B cell (primary cell): ENCODE measurements around the gene PDZRN4. TPM values are rescaled to one million over a fixed set of nuclear protein-coding genes. Genes with fewer than 3 reads are reported as not detected.
"Not testable (repeated sequence)": the region's sequence is repeated elsewhere in the genome, so short reads cannot be mapped to it uniquely, and the experiment has no call there.

Experiments used
- ATAC-seq: fragments of 200-7000 bp; cut with Tn5 transposase; one replicate; pipeline ENCODE4 v1.10.0; 2021; ENCODE audit warnings: low read depth, mild to moderate bottlenecking, moderate number of reproducible peaks, moderate library complexity
- CTCF ChIA-PET: fragments of 350-600 bp; sonication (Branson Sonifier 250); formaldehyde crosslinking; loops from one replicate; lab custom pipeline; 2021; ENCODE audit warnings: antibody characterized with exemption, inconsistent platforms; lab: Charles Lee
- POLR2A ChIA-PET: fragments of 350-600 bp; sonication (Branson Sonifier 250); formaldehyde crosslinking; loops from one replicate; lab custom pipeline; 2021; ENCODE audit warnings: antibody characterized with exemption; lab: Charles Lee
- DNase-seq: peaks from one replicate; pipeline ENCODE4 v3.0.0; 2013
- H2AFZ ChIP-seq: 2 replicates; pipeline ENCODE4 v1.6.1; 2012; ENCODE audit warnings: mild to moderate bottlenecking, low read depth, low read length; ENCODE audit not compliant: insufficient read depth, poor library complexity, severe bottlenecking
- H3K27ac ChIP-seq, 2 donors: 1 replicate in 1 of 2; 2 replicates in 1 of 2; pipeline ENCODE4 v1.5.1; 2012 to 2013; ENCODE audit warnings: low read length in 2 of 2, mild to moderate bottlenecking in 2 of 2, moderate library complexity in 1 of 2
- H3K27me3 ChIP-seq, 4 experiments: fragments of 200-600 bp in 1 of 4; sonication (generic) in 1 of 4; replicated peaks in 1 of 4; 1 replicate in 2 of 4; 2 replicates in 2 of 4; pipeline versions ENCODE4 v1.6.1 to v1.7.0; 2013 to 2016; ENCODE audit warnings: low read length in 3 of 4, mild to moderate bottlenecking in 2 of 4, mixed read lengths in 1 of 4, moderate library complexity in 1 of 4; ENCODE audit not compliant: insufficient read depth in 4 of 4, control insufficient read depth in 3 of 4; ENCODE audit errors: control extremely low read depth in 1 of 4
- H3K36me3 ChIP-seq, 2 experiments: replicated peaks in 1 of 2; 1 replicate in 1 of 2; 2 replicates in 1 of 2; pipeline versions ENCODE4 v1.6.1 to v1.7.1; 2013; ENCODE audit warnings: low read length in 1 of 2; ENCODE audit not compliant: insufficient read depth in 2 of 2, control insufficient read depth in 1 of 2; ENCODE audit errors: control extremely low read depth in 1 of 2, extremely low read depth in 1 of 2
- H3K4me1 ChIP-seq, 2 donors: fragments of 200-600 bp in 1 of 2; sonication (generic) in 1 of 2; 1 replicate in 1 of 2; 2 replicates in 1 of 2; pipeline versions ENCODE4 v1.5.1 to v1.6.1; 2013 to 2017; ENCODE audit warnings: low read length in 2 of 2; ENCODE audit not compliant: control insufficient read depth in 2 of 2, insufficient read depth in 2 of 2
- H3K4me2 ChIP-seq: replicated peaks from 2 replicates; pipeline ENCODE3; 2012; ENCODE audit warnings: mild to moderate bottlenecking, low read depth, low read length; ENCODE audit not compliant: poor library complexity, severe bottlenecking
- H3K4me3 ChIP-seq, 5 experiments: fragments of 200-600 bp in 1 of 5; sonication (generic) in 1 of 5; 1 replicate in 3 of 5; 2 replicates in 2 of 5; pipeline versions ENCODE4 v1.5.1 to v1.7.0; 2011 to 2016; ENCODE audit warnings: low read length in 4 of 5, mild to moderate bottlenecking in 4 of 5, low read depth in 2 of 5, control low read depth in 1 of 5, moderate library complexity in 1 of 5; ENCODE audit not compliant: insufficient read depth in 1 of 5; ENCODE audit errors: control extremely low read depth in 1 of 5, extremely low read depth in 1 of 5
- H3K79me2 ChIP-seq: fragments of 200-600 bp; sonication (generic); one replicate; pipeline ENCODE4 v1.6.0; 2016; ENCODE audit warnings: low read length; ENCODE audit not compliant: control insufficient read depth, insufficient read depth
- H3K9ac ChIP-seq: fragments of 200-600 bp; sonication (generic); 2 replicates; pipeline ENCODE4 v1.6.1; 2017; ENCODE audit warnings: mild to moderate bottlenecking, low read length, moderate library complexity
- H3K9me3 ChIP-seq, 3 donors: one replicate each; pipeline versions ENCODE4 v1.6.1 to v1.7.1; 2013; ENCODE audit warnings: low read length in 2 of 3; ENCODE audit not compliant: control insufficient read depth in 2 of 3, insufficient read depth in 1 of 3; ENCODE audit errors: control extremely low read depth in 1 of 3
- H4K20me1 ChIP-seq: 2 replicates; pipeline ENCODE4 v1.6.0; 2012; ENCODE audit warnings: mild to moderate bottlenecking, low read length; ENCODE audit not compliant: insufficient read depth, control insufficient read depth, poor library complexity, severe bottlenecking
- H3K27ac Mint-ChIP-seq: one replicate; pipeline ENCODE4 v1.8.0; 2021; ENCODE audit warnings: mixed read lengths
- H3K27me3 Mint-ChIP-seq: one replicate; pipeline ENCODE4 v1.8.0; 2021; ENCODE audit warnings: mixed read lengths
- H3K4me1 Mint-ChIP-seq: one replicate; pipeline ENCODE4 v1.8.0; 2021; ENCODE audit warnings: mixed read lengths
- H3K4me3 Mint-ChIP-seq: one replicate; pipeline ENCODE4 v1.8.0; 2021; ENCODE audit warnings: mixed read lengths
- H3K9me3 Mint-ChIP-seq: one replicate; pipeline ENCODE4 v1.8.0; 2022; ENCODE audit warnings: mixed read lengths; ENCODE audit not compliant: insufficient read depth
- CTCF ChIP-seq: fragments of 200-600 bp; IDR thresholded peaks from one replicate; pipeline ENCODE4 v1.8.0; 2022; ENCODE audit warnings: antibody characterized with exemption, mild to moderate bottlenecking
- EZH2 ChIP-seq: IDR thresholded peaks from 2 replicates; pipeline ENCODE4 v1.6.1; 2012; ENCODE audit warnings: borderline replicate concordance, low read depth, mild to moderate bottlenecking, moderate library complexity, low read length; ENCODE audit not compliant: insufficient read depth, poor library complexity, severe bottlenecking
- WGBS: methylation state at CpG from one replicate; pipeline ENCODE4 v1.1.5; 2013; ENCODE audit warnings: missing lambda C conversion rate; ENCODE audit not compliant: insufficient coverage; 5-methylcytosine and 5-hydroxymethylcytosine counted together
- intact Hi-C: fragments of 100-400 bp; cut with micrococcal nuclease; formaldehyde crosslinking; loops from one replicate; pipeline ENCODE4 v1.10.0; 2022
- polyA plus RNA-seq: library from polyadenylated mRNA; depleted of rRNA; stranded (reverse); fragments of >200 nt; gene quantifications from 2 replicates; pipeline ENCODE4 v1.2.3, GENCODE V29; 2012
- total RNA-seq, 2 donors: library from RNA; stranded (reverse); fragments of 120-200 nt in 1 of 2; gene quantifications; 1 replicate in 1 of 2; 2 replicates in 1 of 2; pipeline versions ENCODE4 v1.2.3 to v1.2.4, GENCODE V29; 2013 to 2022

PDZRN4 gene
- total and polyA plus RNA-seq, 2 donors (not counting 1 experiment from before 2014, with no cell fraction given), result not detected

- Mint-ChIP-seq H3K27ac (no peak overlapping the region), H3K4me1 (no peaks in the 10 kb centered on the region), H3K4me3 (no peak overlapping the region), H3K27me3 (no peaks in the 10 kb centered on the region), H3K9me3 (no peaks in the 10 kb centered on the region)
- WGBS, result no CpG with 5 or more reads among the region's 1 CpG
- DNase-seq (no peak), ATAC-seq (no peak)
- Histone ChIP-seq H3K4me3 (no peak overlapping the region), H3K79me2 (no peaks in the 10 kb centered on the region), H3K4me1 (no peaks in the 10 kb centered on the region), H3K9me3 (no peaks in the 10 kb centered on the region), H3K4me2 (no peak overlapping the region), H3K36me3 (no peaks in the 10 kb centered on the region), H3K9ac (no peak overlapping the region), H3K27me3 (no peaks in the 10 kb centered on the region), H4K20me1 (no peaks in the 10 kb centered on the region), H2AFZ (no peak overlapping the region), H3K27ac (no peak overlapping the region)
- no peak for TF ChIP-seq CTCF
- no peak for TF ChIP-seq EZH2
- CTCF ChIA-PET, result no interaction called here
- POLR2A ChIA-PET, result no interaction called here
- intact Hi-C loops, result no loop called here
Observed at GRCh38 chr12:41167701-41168100, 20.4 kb upstream of the PDZRN4 start.

DNA sequence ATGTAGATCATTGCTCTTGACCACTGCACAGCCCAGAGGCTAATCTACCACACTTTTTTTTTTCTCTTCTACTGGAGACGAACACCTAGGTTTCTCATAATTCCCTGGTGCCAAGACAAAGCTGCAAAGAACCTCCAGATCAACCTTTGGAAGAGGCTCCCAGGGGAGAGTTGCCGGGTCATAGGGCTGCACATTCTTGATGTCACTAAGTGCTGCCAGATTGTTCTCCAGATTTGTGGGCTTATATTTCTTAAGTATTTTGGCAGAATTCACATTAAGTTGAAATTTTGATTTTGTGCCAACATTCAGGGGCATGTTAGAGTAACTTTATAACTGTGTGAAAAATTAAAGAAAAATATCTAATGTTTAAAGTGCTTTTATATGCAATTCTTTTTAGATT is 13.5 kb upstream of the PDZRN4 start:
- 83% methylated on average over 2 of the region's 2 CpGs for WGBS
- CTCF ChIA-PET, result no interaction called here
- no peak overlapping the region for H3K9ac ChIP-seq
- no peak overlapping the region for H2AFZ ChIP-seq
- no peak overlapping the region for H3K4me3 Mint-ChIP-seq
- no peak overlapping the region for H3K4me3 ChIP-seq
- no peak overlapping the region for H3K27ac Mint-ChIP-seq
- H3K4me2 ChIP-seq, result no peak overlapping the region
- no peaks in the 10 kb centered on the region for H3K36me3 ChIP-seq
- POLR2A ChIA-PET, result no interaction called here
- no peaks in the 10 kb centered on the region for H3K27me3 ChIP-seq
- H3K27me3 Mint-ChIP-seq, result no peaks in the 10 kb centered on the region
- H3K27ac ChIP-seq, result no peak overlapping the region
- TF ChIP-seq EZH2, result no peak
- TF ChIP-seq CTCF, result no peak
- DNase-seq (no peak), ATAC-seq (no peak)
- no peaks in the 10 kb centered on the region for H3K9me3 ChIP-seq
- no peaks in the 10 kb centered on the region for H3K79me2 ChIP-seq
- no peaks in the 10 kb centered on the region for H3K4me1 ChIP-seq
- H3K4me1 Mint-ChIP-seq, result no peaks in the 10 kb centered on the region
- no peaks in the 10 kb centered on the region for H3K9me3 Mint-ChIP-seq
- intact Hi-C loops, result no loop called here
- H4K20me1 ChIP-seq, result no peaks in the 10 kb centered on the region

GRCh38 chr12:41179507-41179906 is 8.6 kb upstream of the PDZRN4 start:
- H3K4me1 Mint-ChIP-seq, H3K4me1 ChIP-seq, H3K4me3 Mint-ChIP-seq, H4K20me1 ChIP-seq, POLR2A ChIA-PET, H3K4me3 ChIP-seq, H3K27me3 ChIP-seq, CTCF ChIA-PET, H3K9me3 ChIP-seq, ATAC-seq, H3K9ac ChIP-seq, H3K9me3 Mint-ChIP-seq, DNase-seq, H3K27ac Mint-ChIP-seq, H3K4me2 ChIP-seq, H3K36me3 ChIP-seq, H3K27ac ChIP-seq, intact Hi-C loops, H3K27me3 Mint-ChIP-seq, H3K79me2 ChIP-seq, H2AFZ ChIP-seq: not testable (repeated sequence)
- WGBS, result no CpG with 5 or more reads among the region's 1 CpG
